Measurements from ENCODE around the gene SVIL. TPM values are rescaled to one million over a fixed set of nuclear protein-coding genes. Genes with fewer than 3 reads are reported as not detected.

The SVIL gene
- total and polyA plus RNA-seq, 11 donors, result 95.2 to 589 (median 355) TPM

- Histone ChIP-seq H3K36me3 (peaks cover 0 to 69% (median 39%) of the 10 kb centered on the region in 9 donors), H3K4me1 (peaks cover 0 to 36% (median 15%) of the 10 kb centered on the region in 12 donors), H3K9me3 (no peaks in the 10 kb centered on the region), H3K27ac (peak overlapping the region in 1 of 12 donors; percentile 87), H3K4me3 (no peak overlapping the region), H3K27me3 (no peaks in the 10 kb centered on the region)
- intact Hi-C loops (cut with DNase I), result loop anchor here in 2 of 10 donors (5.0 to 10.0 kb wide), 2 partner anchors 60 to 202 kb away; no protein-coding TSS in a partner anchor
- ATAC-seq (no peak), DNase-seq (no peak)
- TF ChIP-seq POLR2A (IDR thresholded peaks at IDR 0.05) (no peak), CTCF (IDR thresholded peaks at IDR 0.05) (no peak)
- WGBS, 4 donors, result 86 to 92% (median 91%) methylated on average over 15 to 19 of the region's 19 CpGs
These were observed 102.4 kb downstream of the SVIL start for GRCh38 chr10:29532256-29532878.

- DNase-seq, result no peak
- Histone ChIP-seq H3K27ac (peak overlapping the region in 3 of 12 donors; percentile 7 to 30 (median 25)), H3K4me1 (peaks cover 0 to 29% (median 3%) of the 10 kb centered on the region in 12 donors), H3K4me3 (no peak overlapping the region), H3K36me3 (peaks cover 0 to 89% (median 55%) of the 10 kb centered on the region in 9 donors), H3K9me3 (no peaks in the 10 kb centered on the region), H3K27me3 (no peaks in the 10 kb centered on the region)
- no peak for ATAC-seq
- intact Hi-C loops (cut with DNase I), result loop anchor here in 2 of 10 donors (5.0 to 10.0 kb wide), 2 partner anchors 62 to 204 kb away; no protein-coding TSS in a partner anchor
- TF ChIP-seq CTCF (IDR thresholded peaks at IDR 0.05) (peak in 1 of 12 donors; percentile 8), POLR2A (IDR thresholded peaks at IDR 0.05) (no peak)
- 81 to 84% (median 83%) methylated on average over 9 of the region's 9 CpGs for WGBS, 4 donors
These were observed 104.4 kb downstream of the SVIL start for GRCh38 chr10:29530112-29530976.

- intact Hi-C loops (cut with DNase I), result loop anchor here in 2 of 10 donors (5.0 to 10.0 kb wide), 2 partner anchors 56 to 203 kb away; no protein-coding TSS in a partner anchor
- DNase-seq (no peak), ATAC-seq (no peak)
- 67 to 83% (median 78%) methylated on average over 6 of the region's 6 CpGs for WGBS, 4 donors
- H3K9me3 ChIP-seq, result no peaks in the 10 kb centered on the region
- peaks cover 0 to 99% (median 67%) of the 10 kb centered on the region in 9 donors for H3K36me3 ChIP-seq
- H3K27ac ChIP-seq, result peak overlapping the region in 2 of 12 donors; percentile 6 to 25
- H3K4me3 ChIP-seq, result no peak overlapping the region
- H3K27me3 ChIP-seq, result no peaks in the 10 kb centered on the region
- no peak for TF ChIP-seq POLR2A (IDR thresholded peaks at IDR 0.05)
- peaks cover 0 to 18% (median 0%) of the 10 kb centered on the region in 12 donors for H3K4me1 ChIP-seq
These were observed 105.6 kb downstream of the SVIL start for GRCh38 chr10:29529146-29529545.

GRCh38 chr10:29525762-29526161 is 109.0 kb downstream of the SVIL start:
- 57 to 72% (median 67%) methylated on average over 7 of the region's 7 CpGs for WGBS, 4 donors
- DNase-seq, result no peak
- no peaks in the 10 kb centered on the region for H3K9me3 ChIP-seq
- intact Hi-C loops (cut with DNase I), result loop anchor here in 2 of 10 donors (5.0 to 10.0 kb wide), 2 partner anchors 59 to 207 kb away; no protein-coding TSS in a partner anchor
- H3K4me1 ChIP-seq, result peaks cover 0 to 27% (median 2%) of the 10 kb centered on the region in 12 donors
- no peak overlapping the region for H3K4me3 ChIP-seq
- H3K36me3 ChIP-seq, result peaks cover 0 to 100% (median 85%) of the 10 kb centered on the region in 9 donors
- H3K27me3 ChIP-seq, result no peaks in the 10 kb centered on the region
- H3K27ac ChIP-seq, result peak overlapping the region in 8 of 12 donors; percentile 13 to 80 (median 56)
- peak in 1 of 4 donors; percentile 10 for ATAC-seq
- TF ChIP-seq CTCF (IDR thresholded peaks at IDR 0.05) (no peak), POLR2A (IDR thresholded peaks at IDR 0.05) (no peak)

Measured in heart left ventricle (tissue), 16 donors.